CD8-positive, alpha-beta memory T cell (primary cell): Measurements from ENCODE around the gene HAT1. TPM values are rescaled to one million over a fixed set of nuclear protein-coding genes. Genes with fewer than 3 reads are reported as not detected.

ENCODE experiments used
- CTCF ChIA-PET: fragments of 350-600 bp; sonication (Branson Sonifier 250); formaldehyde crosslinking; loops from one replicate; lab custom pipeline; 2021; ENCODE audit warnings: antibody characterized with exemption; lab: Charles Lee
- POLR2A ChIA-PET: fragments of 350-600 bp; sonication (Branson Sonifier 250); formaldehyde crosslinking; loops from one replicate; lab custom pipeline; 2021; ENCODE audit warnings: antibody characterized with exemption; lab: Charles Lee
- DNase-seq, 5 donors: peaks; one replicate each; pipeline versions ENCODE4 v3.0.0 to v3.0.0-alpha.2; 2020 to 2022; ENCODE audit warnings: mixed read lengths in 1 of 5
- H3K27ac ChIP-seq: one replicate; pipeline ENCODE4 v1.7.0; 2013; ENCODE audit warnings: low read depth, mild to moderate bottlenecking, low read length, moderate library complexity
- H3K27me3 ChIP-seq: 2 replicates; pipeline ENCODE4 v1.7.0; 2013; ENCODE audit warnings: low read length, mild to moderate bottlenecking; ENCODE audit not compliant: insufficient read depth, poor library complexity, severe bottlenecking
- H3K36me3 ChIP-seq: 2 replicates; pipeline ENCODE4 v1.7.0; 2013; ENCODE audit warnings: mild to moderate bottlenecking, low read length, moderate library complexity; ENCODE audit not compliant: insufficient read depth
- H3K4me1 ChIP-seq: 2 replicates; pipeline ENCODE4 v1.7.0; 2013; ENCODE audit warnings: mild to moderate bottlenecking, low read length, moderate library complexity; ENCODE audit not compliant: insufficient read depth
- H3K4me3 ChIP-seq: 2 replicates; pipeline ENCODE4 v1.7.0; 2013; ENCODE audit warnings: mild to moderate bottlenecking, low read length
- H3K9me3 ChIP-seq: 2 replicates; pipeline ENCODE4 v1.7.0; 2013; ENCODE audit warnings: mild to moderate bottlenecking, low read length
- H3K27ac Mint-ChIP-seq, 8 donors: one replicate each; pipeline ENCODE4 v1.8.0; 2020 to 2021; ENCODE audit warnings: mixed read lengths in 8 of 8, mild to moderate bottlenecking in 6 of 8, inconsistent platforms in 3 of 8, moderate library complexity in 3 of 8
- H3K27me3 Mint-ChIP-seq, 2 donors: one replicate each; pipeline ENCODE4 v1.8.0; 2020 to 2021; ENCODE audit warnings: mixed read lengths in 2 of 2, mild to moderate bottlenecking in 1 of 2, moderate library complexity in 1 of 2
- H3K36me3 Mint-ChIP-seq, 3 donors: one replicate each; pipeline ENCODE4 v1.8.0; 2020 to 2021; ENCODE audit warnings: mixed read lengths in 3 of 3, inconsistent platforms in 1 of 3, mild to moderate bottlenecking in 1 of 3
- H3K4me1 Mint-ChIP-seq, 3 donors: one replicate each; pipeline ENCODE4 v1.8.0; 2020 to 2021; ENCODE audit warnings: mixed read lengths in 3 of 3, inconsistent platforms in 1 of 3, mild to moderate bottlenecking in 1 of 3
- H3K4me3 Mint-ChIP-seq, 7 donors: one replicate each; pipeline ENCODE4 v1.8.0; 2020 to 2021; ENCODE audit warnings: mixed read lengths in 7 of 7, mild to moderate bottlenecking in 6 of 7, moderate library complexity in 4 of 7, inconsistent platforms in 2 of 7
- H3K9me3 Mint-ChIP-seq, 5 donors: one replicate each; pipeline ENCODE4 v1.8.0; 2020 to 2022; ENCODE audit warnings: mixed read lengths in 5 of 5, mild to moderate bottlenecking in 3 of 5, moderate library complexity in 2 of 5, inconsistent platforms in 1 of 5
- polyA plus RNA-seq: library from polyadenylated mRNA; unstranded; fragments of 300-500 nt; fragmentation: Illumina TruSeq; gene quantifications from one replicate; pipeline ENCODE4 v1.2.3, GENCODE V29; 2021
- total RNA-seq, 2 experiments: library from RNA; stranded (reverse); gene quantifications; one replicate each; pipeline ENCODE4 v1.2.3, GENCODE V29; 2021

The HAT1 gene
- total and polyA plus RNA-seq, 3 experiments from 2014 or later = 65.6 to 88.7 (median 85.1) TPM

- Histone ChIP-seq H3K27me3 (no peaks in the 10 kb centered on the region), H3K4me1 (peaks cover 14% of the 10 kb centered on the region), H3K27ac (peak overlapping the region; percentile 58), H3K4me3 (peak overlapping the region; percentile 63), H3K9me3 (no peaks in the 10 kb centered on the region), H3K36me3 (no peaks in the 10 kb centered on the region)
- no peak for DNase-seq
- Mint-ChIP-seq H3K36me3 (peaks cover 0 to 4% (median 0%) of the 10 kb centered on the region in 3 donors), H3K9me3 (no peaks in the 10 kb centered on the region), H3K4me1 (peaks cover 15 to 24% (median 18%) of the 10 kb centered on the region in 3 donors), H3K4me3 (peak overlapping the region; percentile 84 to 97 (median 90)), H3K27ac (peak overlapping the region in 4 of 8 donors; percentile 20 to 93 (median 56)), H3K27me3 (peaks cover under 1 to 8% of the 10 kb centered on the region in 2 donors)
- CTCF ChIA-PET = no interaction called here
- POLR2A ChIA-PET = interaction anchor here (0.6 kb wide), 1 partner anchor 104 kb away, joined by 6 read pairs; no protein-coding TSS in a partner anchor
Observed at GRCh38 chr2:172000696-172001361, 78.6 kb downstream of the HAT1 start.

DNA sequence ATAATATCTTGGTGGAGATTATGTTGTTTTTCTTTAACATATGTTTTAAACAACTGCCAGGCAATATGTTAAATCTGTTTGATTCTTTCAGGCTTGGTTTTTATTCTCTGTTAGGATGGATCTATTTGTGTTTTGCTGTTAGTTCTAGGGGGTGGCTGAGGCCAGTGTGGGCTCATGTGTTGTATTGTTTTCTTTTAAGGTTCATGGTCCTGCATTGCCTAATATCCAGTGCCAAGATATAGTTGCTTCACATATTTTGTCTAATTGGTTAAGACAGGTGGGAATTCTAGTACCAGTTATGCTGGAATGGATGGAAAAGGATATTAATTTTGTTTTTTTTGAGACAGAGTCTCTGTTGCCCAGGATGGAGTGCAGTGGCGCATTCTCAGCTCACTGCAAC, 85.1 kb downstream of the HAT1 start:
- H3K27ac ChIP-seq = no peak overlapping the region
- Mint-ChIP-seq H3K4me1 (peaks cover 15 to 24% (median 17%) of the 10 kb centered on the region in 3 donors), H3K9me3 (peaks cover 0 to 2% (median 0%) of the 10 kb centered on the region in 5 donors), H3K27me3 (no peaks in the 10 kb centered on the region), H3K4me3 (no peak overlapping the region), H3K27ac (no peak overlapping the region), H3K36me3 (peaks cover 0 to 12% (median 9%) of the 10 kb centered on the region in 3 donors)
- no peak overlapping the region for H3K4me3 ChIP-seq
- no peaks in the 10 kb centered on the region for H3K9me3 ChIP-seq
- H3K36me3 ChIP-seq = no peaks in the 10 kb centered on the region
- H3K27me3 ChIP-seq = no peaks in the 10 kb centered on the region
- ChIA-PET CTCF (no interaction called here), POLR2A (no interaction called here)
- no peak for DNase-seq
- peaks cover 9% of the 10 kb centered on the region for H3K4me1 ChIP-seq

DNA sequence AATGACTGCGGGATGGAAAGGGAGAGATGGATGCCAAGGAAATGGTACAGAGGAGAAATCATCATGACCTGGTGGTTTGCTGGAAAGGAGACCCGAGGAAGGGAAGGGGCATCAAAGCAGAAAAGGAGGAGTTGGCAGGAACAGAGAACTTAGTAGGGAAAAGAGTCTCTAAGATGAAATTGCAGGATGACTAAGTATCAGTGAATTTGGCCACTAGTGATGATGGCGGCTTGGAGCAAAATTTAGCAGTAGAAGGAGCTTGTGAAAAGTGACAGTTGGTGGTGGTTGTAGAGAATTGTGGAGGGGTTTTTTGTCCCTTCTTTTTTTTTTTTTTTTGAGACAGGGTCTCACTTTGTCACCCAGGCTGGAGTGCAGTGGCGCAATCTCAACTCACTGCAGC, 87.6 kb downstream of the HAT1 start:
- H3K4me3 ChIP-seq = no peak overlapping the region
- DNase-seq = no peak
- H3K36me3 ChIP-seq = no peaks in the 10 kb centered on the region
- H3K9me3 ChIP-seq = no peaks in the 10 kb centered on the region
- H3K27ac ChIP-seq = no peak overlapping the region
- Mint-ChIP-seq H3K4me3 (peak overlapping the region in 1 of 7 donors; percentile 28), H3K27me3 (no peaks in the 10 kb centered on the region), H3K27ac (no peak overlapping the region), H3K4me1 (peaks cover 19 to 29% (median 26%) of the 10 kb centered on the region in 3 donors), H3K36me3 (peaks cover 2 to 14% (median 9%) of the 10 kb centered on the region in 3 donors), H3K9me3 (peaks cover 0 to 2% (median 0%) of the 10 kb centered on the region in 5 donors)
- peaks cover 9% of the 10 kb centered on the region for H3K4me1 ChIP-seq
- ChIA-PET CTCF (no interaction called here), POLR2A (no interaction called here)
- H3K27me3 ChIP-seq = no peaks in the 10 kb centered on the region

- H3K4me3 Mint-ChIP-seq = peak overlapping the region in 6 of 7 donors; percentile 29 to 68 (median 38)
- ChIA-PET POLR2A (no interaction called here), CTCF (no interaction called here)
- H3K4me1 ChIP-seq = peaks cover 9% of the 10 kb centered on the region
- H3K36me3 ChIP-seq = no peaks in the 10 kb centered on the region
- H3K4me3 ChIP-seq = no peak overlapping the region
- H3K27me3 ChIP-seq = no peaks in the 10 kb centered on the region
- no peaks in the 10 kb centered on the region for H3K27me3 Mint-ChIP-seq
- peaks cover 2 to 14% (median 4%) of the 10 kb centered on the region in 3 donors for H3K36me3 Mint-ChIP-seq
- no peaks in the 10 kb centered on the region for H3K9me3 Mint-ChIP-seq
- H3K9me3 ChIP-seq = no peaks in the 10 kb centered on the region
- H3K27ac Mint-ChIP-seq = no peak overlapping the region
- H3K4me1 Mint-ChIP-seq = peaks cover 19 to 29% (median 26%) of the 10 kb centered on the region in 3 donors
- peak in 1 of 5 donors; percentile 14 for DNase-seq
- no peak overlapping the region for H3K27ac ChIP-seq
Observed at GRCh38 chr2:172011812-172012575, 89.7 kb downstream of the HAT1 start.

- Mint-ChIP-seq H3K9me3 (no peaks in the 10 kb centered on the region), H3K27me3 (no peaks in the 10 kb centered on the region), H3K27ac (no peak overlapping the region), H3K36me3 (peaks cover 2 to 12% (median 4%) of the 10 kb centered on the region in 3 donors), H3K4me3 (no peak overlapping the region), H3K4me1 (peaks cover 19 to 29% (median 26%) of the 10 kb centered on the region in 3 donors)
- CTCF ChIA-PET = no interaction called here
- Histone ChIP-seq H3K27ac (no peak overlapping the region), H3K36me3 (no peaks in the 10 kb centered on the region), H3K4me1 (peaks cover 9% of the 10 kb centered on the region), H3K9me3 (no peaks in the 10 kb centered on the region), H3K27me3 (no peaks in the 10 kb centered on the region), H3K4me3 (no peak overlapping the region)
- POLR2A ChIA-PET = no interaction called here
- DNase-seq = no peak
Observed at GRCh38 chr2:172012677-172013391, 90.6 kb downstream of the HAT1 start.

DNA sequence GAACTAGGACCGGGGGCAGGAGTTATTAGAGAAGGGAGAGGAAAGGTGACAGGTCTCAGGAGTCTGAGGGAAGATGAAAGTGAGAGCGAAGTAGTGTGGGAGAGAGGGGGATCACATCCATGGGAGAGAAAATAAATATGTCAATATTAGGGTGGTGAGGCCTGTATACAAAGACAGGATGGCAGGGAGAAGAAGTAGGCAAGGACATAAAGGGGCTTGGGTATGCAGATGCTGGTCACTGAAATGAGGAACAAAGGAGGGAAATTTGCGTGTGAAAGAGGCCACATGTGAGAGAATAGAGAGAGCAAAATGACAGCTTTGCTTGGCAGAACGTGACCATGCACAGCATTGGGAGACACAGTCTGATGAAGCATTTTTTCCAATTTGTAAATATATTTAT, 91.1 kb downstream of the HAT1 start:
- ChIA-PET CTCF (no interaction called here), POLR2A (no interaction called here)
- Mint-ChIP-seq H3K27me3 (no peaks in the 10 kb centered on the region), H3K36me3 (peaks cover 2 to 12% (median 4%) of the 10 kb centered on the region in 3 donors), H3K9me3 (no peaks in the 10 kb centered on the region), H3K4me3 (no peak overlapping the region), H3K4me1 (peaks cover 19 to 29% (median 26%) of the 10 kb centered on the region in 3 donors), H3K27ac (peak overlapping the region in 1 of 8 donors; percentile 35)
- no peak for DNase-seq
- Histone ChIP-seq H3K27me3 (no peaks in the 10 kb centered on the region), H3K27ac (no peak overlapping the region), H3K4me3 (no peak overlapping the region), H3K4me1 (peaks cover 9% of the 10 kb centered on the region), H3K36me3 (no peaks in the 10 kb centered on the region), H3K9me3 (no peaks in the 10 kb centered on the region)

DNA sequence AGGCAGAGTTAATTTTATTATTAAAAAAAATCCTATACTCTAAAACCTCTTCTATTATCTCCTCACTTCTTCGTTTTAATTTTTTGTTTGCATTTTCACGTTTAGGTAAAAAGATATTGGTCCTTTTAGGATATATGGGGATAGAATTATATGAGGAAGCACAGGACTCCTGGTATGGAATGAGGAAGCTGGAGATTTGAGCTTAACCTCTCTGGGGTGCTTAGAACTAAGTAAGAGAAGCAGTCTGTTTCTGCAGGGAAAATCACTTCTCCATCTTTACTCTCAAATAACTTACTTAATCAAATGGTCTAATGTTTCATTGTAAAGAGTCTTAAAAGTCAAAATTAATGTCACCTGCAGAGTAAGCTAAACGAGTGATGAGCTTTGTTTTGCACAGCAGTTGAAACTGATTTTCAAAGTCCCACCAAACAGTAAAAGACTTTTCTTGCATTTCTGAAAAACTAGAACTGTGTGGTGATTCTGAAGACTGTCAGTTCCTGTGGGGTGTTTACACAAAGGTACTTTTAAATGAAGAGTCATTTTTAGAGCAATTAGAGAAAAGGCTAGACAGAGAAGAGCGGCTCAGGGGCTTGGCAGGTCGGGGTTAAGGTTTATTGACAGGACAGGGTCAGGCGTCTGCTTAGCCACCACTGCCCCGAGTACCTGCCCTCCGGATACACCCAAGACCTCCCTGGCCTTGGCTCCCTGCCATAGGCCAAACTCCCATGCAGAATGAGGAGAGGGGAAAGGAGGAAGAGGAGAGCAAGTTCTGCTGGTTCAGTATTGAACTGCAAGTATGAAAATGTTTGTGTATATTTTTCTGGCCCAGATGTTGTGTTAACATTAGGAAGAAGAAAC, 99.0 kb downstream of the HAT1 start:
- H3K27me3 Mint-ChIP-seq = no peaks in the 10 kb centered on the region
- Histone ChIP-seq H3K4me1 (no peaks in the 10 kb centered on the region), H3K27ac (peak overlapping the region; percentile 3), H3K9me3 (no peaks in the 10 kb centered on the region), H3K27me3 (no peaks in the 10 kb centered on the region), H3K36me3 (no peaks in the 10 kb centered on the region), H3K4me3 (no peak overlapping the region)
- peaks cover 0 to 6% (median 4%) of the 10 kb centered on the region in 3 donors for H3K36me3 Mint-ChIP-seq
- H3K4me1 Mint-ChIP-seq = no peaks in the 10 kb centered on the region
- no peak overlapping the region for H3K27ac Mint-ChIP-seq
- CTCF ChIA-PET = no interaction called here
- POLR2A ChIA-PET = no interaction called here
- DNase-seq = no peak
- H3K4me3 Mint-ChIP-seq = no peak overlapping the region
- H3K9me3 Mint-ChIP-seq = no peaks in the 10 kb centered on the region
